ENCODE data around the gene SI. TPM values are rescaled to one million over a fixed set of nuclear protein-coding genes. Genes with fewer than 3 reads are reported as not detected.

Gene SI
- total and polyA plus RNA-seq, 2 of the 4 experiments (the other 2 are of a cell fraction) = not detected

- Histone ChIP-seq H3K27me3 (ENCODE audit: control insufficient read depth, insufficient read depth, low read length) (no peaks in the 10 kb centered on the region), H3K36me3 (ENCODE audit: control insufficient read depth, insufficient read depth, low read length) (no peaks in the 10 kb centered on the region), H3K23ac (ENCODE audit: low read depth, low read length) (no peak overlapping the region), H3K4me2 (ENCODE audit: low read depth, low read length) (no peak overlapping the region), H3K9me3 (ENCODE audit: control insufficient read depth, insufficient read depth, low read length) (0 out of 2 replicates have a peak, but pooled peaks cover 4% of the 10 kb centered on the region), H3K4ac (ENCODE audit: low read depth, low read length) (no peak overlapping the region), H2AFZ (replicated peaks; ENCODE audit: low read length, poor library complexity) (no peak overlapping the region), H2BK15ac (ENCODE audit: low read depth, low read length) (no peak overlapping the region), H4K20me1 (ENCODE audit: insufficient read depth, low read length) (no peaks in the 10 kb centered on the region), H3K27ac (ENCODE audit: insufficient read depth, low read length) (no peak overlapping the region), H2BK5ac (ENCODE audit: low read depth, low read length, poor library complexity, severe bottlenecking) (no peak overlapping the region), H3K9ac (ENCODE audit: low read depth, low read length) (no peak overlapping the region), H3K56ac (ENCODE audit: extremely low read depth, insufficient read depth, low read length) (no peak overlapping the region), H3K4me3 (ENCODE audit: insufficient read depth, low read depth, low read length) (no peak overlapping the region), H3K14ac (replicated peaks; ENCODE audit: low read depth, low read length) (no peak overlapping the region), H3K18ac (ENCODE audit: low read depth, low read length) (no peak overlapping the region), H3K4me1 (ENCODE audit: control insufficient read depth, insufficient read depth, low read length) (no peaks in the 10 kb centered on the region), H4K5ac (ENCODE audit: low read depth, low read length) (no peak overlapping the region), H2BK20ac (ENCODE audit: low read depth, low read length) (no peak overlapping the region), H4K91ac (ENCODE audit: insufficient read depth, low read depth, low read length) (no peak overlapping the region), H4K8ac (ENCODE audit: low read depth in 2 of 2, low read length in 2 of 2) (no peak overlapping the region), H2BK120ac (ENCODE audit: low read depth, low read length) (no peak overlapping the region), H2AK9ac (replicated peaks; ENCODE audit: low read depth, low read length, poor library complexity) (no peak overlapping the region), H2AK5ac (ENCODE audit: low read depth, low read length) (no peak overlapping the region), H3K79me1 (ENCODE audit: low read depth in 1 of 2, low read length in 2 of 2) (no peaks in the 10 kb centered on the region), H3K9me1 (ENCODE audit: insufficient read depth, low read length) (no peaks in the 10 kb centered on the region)
- no peak for TF ChIP-seq MAZ (IDR thresholded peaks at IDR 0.05; ENCODE audit: borderline replicate concordance, low read depth, low read length)
- no peak for TF ChIP-seq CTCF (conservative IDR thresholded peaks at IDR 0.05; ENCODE audit: low read depth, low read length)
- ChIA-PET POLR2A (ENCODE audit: unreplicated experiment) (no interaction called here), CTCF (no interaction called here)
- BruUV-seq (replicated peaks) = no TSS peak
- WGBS, 2 experiments (ENCODE audit: extremely low coverage in 2 of 2, insufficient read length in 1 of 2) = no CpG with 5 or more reads among the region's 1 CpG
- in situ Hi-C loops (cut with MboI; ENCODE audit: low sequenced_read_pairs) (no loop called here), intact Hi-C loops (cut with micrococcal nuclease) (no loop called here), dilution Hi-C loops (cut with HindIII; ENCODE audit: low sequenced_read_pairs, unreplicated experiment) (no loop called here)
- ATAC-seq (ENCODE audit: low read depth) (no peak), DNase-seq (no peak)
Observed at GRCh38 chr3:164940745-164941144, 137.6 kb downstream of the SI start.

Data from IMR-90 (cell line).